Mucosa of stomach (tissue), 1 donor: Measurements from ENCODE around the gene TSPAN5.

ENCODE experiments used
- H3K27me3 ChIP-seq: one replicate; pipeline ENCODE4 v1.7.0; 2013; ENCODE audit warnings: mild to moderate bottlenecking, low read length; ENCODE audit not compliant: control insufficient read depth, insufficient read depth
- H3K36me3 ChIP-seq: one replicate; pipeline ENCODE4 v1.7.0; 2013; ENCODE audit warnings: low read length; ENCODE audit not compliant: control insufficient read depth, insufficient read depth
- H3K4me1 ChIP-seq: one replicate; pipeline ENCODE4 v1.7.0; 2013; ENCODE audit warnings: mild to moderate bottlenecking, low read length; ENCODE audit not compliant: control insufficient read depth, insufficient read depth
- H3K4me3 ChIP-seq: one replicate; pipeline ENCODE4 v1.7.0; 2013; ENCODE audit warnings: low read length
- H3K9ac ChIP-seq: one replicate; pipeline ENCODE4 v1.7.0; 2013; ENCODE audit warnings: mild to moderate bottlenecking, low read length, moderate library complexity
- H3K9me3 ChIP-seq: one replicate; pipeline ENCODE4 v1.7.0; 2013; ENCODE audit warnings: mild to moderate bottlenecking, low read length, moderate library complexity; ENCODE audit not compliant: control insufficient read depth
- donor health status: Pancreatic carcinoma.

Gene TSPAN5

DNA sequence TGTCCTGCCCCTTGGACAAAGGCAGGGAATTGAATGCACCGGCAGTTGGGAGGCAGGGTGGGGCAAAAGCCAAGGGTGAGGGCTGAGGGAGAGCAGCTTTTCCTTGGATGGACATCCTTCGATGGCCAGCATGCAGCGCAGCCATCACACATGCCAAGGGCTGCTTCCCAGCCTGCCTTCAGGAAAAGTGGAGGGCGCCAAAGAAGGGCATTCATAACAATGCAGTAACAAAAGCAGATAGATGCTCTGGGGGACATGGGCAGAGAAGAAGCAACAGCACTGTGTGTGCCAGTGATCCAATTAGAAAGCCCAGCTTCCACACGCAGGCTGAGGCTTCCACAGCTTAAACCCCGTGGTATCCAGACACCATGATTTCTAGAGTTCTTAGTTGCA lies 71.5 kb downstream of the TSPAN5 start:
- no peaks in the 10 kb centered on the region for H3K27me3 ChIP-seq
- H3K9me3 ChIP-seq = no peaks in the 10 kb centered on the region
- no peak overlapping the region for H3K4me3 ChIP-seq
- no peak overlapping the region for H3K9ac ChIP-seq
- H3K36me3 ChIP-seq = no peaks in the 10 kb centered on the region
- H3K4me1 ChIP-seq = peaks cover 6% of the 10 kb centered on the region

DNA sequence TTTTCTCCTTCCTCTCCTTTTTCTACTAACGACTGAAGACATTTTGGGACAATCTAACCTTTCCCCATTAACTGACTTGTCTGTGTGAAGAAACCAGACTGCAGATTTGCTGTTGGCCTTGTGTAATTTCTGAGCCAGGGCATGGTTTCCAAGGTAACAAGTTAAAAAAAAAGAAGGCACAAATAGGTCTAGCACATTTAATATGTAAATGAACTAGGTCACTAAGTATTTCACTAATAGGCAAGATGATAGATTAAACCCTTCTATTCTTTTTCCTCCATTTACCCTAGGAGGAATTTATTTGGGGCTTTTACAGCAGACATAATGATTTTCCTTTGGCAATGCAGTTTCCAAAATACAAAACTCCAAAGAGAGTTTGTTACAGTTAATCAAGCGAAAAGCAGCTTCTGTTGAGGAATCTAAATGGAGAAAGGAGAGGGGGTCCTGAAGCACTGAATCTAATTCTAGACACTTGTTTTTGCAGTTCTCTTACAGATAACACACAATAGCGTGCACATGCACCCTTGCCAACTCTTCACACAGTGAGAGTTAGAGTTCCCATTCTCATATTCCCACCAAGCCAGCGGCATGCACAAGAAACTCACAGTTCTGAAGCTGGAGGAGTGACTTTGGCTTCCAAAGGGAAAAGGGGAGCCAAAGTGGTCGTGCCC lies 72.0 kb downstream of the TSPAN5 start:
- Histone ChIP-seq H3K27me3 (no peaks in the 10 kb centered on the region), H3K36me3 (no peaks in the 10 kb centered on the region), H3K9me3 (no peaks in the 10 kb centered on the region), H3K9ac (no peak overlapping the region), H3K4me1 (peaks cover 6% of the 10 kb centered on the region), H3K4me3 (no peak overlapping the region)

DNA sequence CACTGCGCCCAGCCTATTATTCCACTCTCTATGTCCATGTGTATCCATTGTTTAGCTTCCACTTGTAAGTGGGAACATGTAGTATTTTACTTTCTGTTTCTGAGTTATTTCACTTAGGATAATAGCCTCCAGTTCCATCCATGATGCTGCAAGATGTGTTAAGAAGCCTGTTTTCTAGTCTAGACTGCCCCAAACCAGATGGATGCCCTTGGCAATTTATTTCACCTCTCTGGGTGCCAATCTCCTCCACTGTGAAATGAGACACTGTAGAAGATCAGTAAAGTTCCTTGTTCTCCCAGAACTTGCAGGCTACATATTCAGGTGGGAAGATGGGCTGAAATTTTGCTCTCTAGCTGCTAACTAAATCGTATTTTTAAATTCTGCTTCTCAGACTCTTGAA lies 72.8 kb downstream of the TSPAN5 start:
- Histone ChIP-seq H3K36me3 (no peaks in the 10 kb centered on the region), H3K27me3 (no peaks in the 10 kb centered on the region), H3K9me3 (no peaks in the 10 kb centered on the region), H3K9ac (no peak overlapping the region), H3K4me3 (no peak overlapping the region), H3K4me1 (peaks cover 6% of the 10 kb centered on the region)

DNA sequence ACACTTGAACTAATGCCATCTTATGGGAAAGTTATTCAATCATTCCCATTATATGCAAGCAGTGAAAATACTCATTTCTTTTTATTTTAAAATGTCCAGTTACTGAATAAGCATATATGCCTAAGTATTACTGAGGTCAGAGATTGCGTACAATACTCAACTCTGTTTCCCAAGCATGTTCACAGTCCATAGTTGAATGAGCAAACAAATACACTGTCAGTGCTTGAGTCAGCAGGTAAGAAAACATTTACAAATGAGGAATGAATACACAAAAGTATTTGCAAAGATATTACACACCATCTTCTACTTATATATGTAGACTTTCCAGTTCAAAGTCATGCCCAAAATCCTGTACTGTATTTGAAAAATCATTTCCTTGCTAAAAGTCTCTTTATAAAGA lies 74.1 kb downstream of the TSPAN5 start:
- H3K36me3 ChIP-seq = no peaks in the 10 kb centered on the region
- no peaks in the 10 kb centered on the region for H3K9me3 ChIP-seq
- H3K4me3 ChIP-seq = no peak overlapping the region
- H3K9ac ChIP-seq = no peak overlapping the region
- H3K27me3 ChIP-seq = no peaks in the 10 kb centered on the region
- H3K4me1 ChIP-seq = peaks cover 6% of the 10 kb centered on the region

DNA sequence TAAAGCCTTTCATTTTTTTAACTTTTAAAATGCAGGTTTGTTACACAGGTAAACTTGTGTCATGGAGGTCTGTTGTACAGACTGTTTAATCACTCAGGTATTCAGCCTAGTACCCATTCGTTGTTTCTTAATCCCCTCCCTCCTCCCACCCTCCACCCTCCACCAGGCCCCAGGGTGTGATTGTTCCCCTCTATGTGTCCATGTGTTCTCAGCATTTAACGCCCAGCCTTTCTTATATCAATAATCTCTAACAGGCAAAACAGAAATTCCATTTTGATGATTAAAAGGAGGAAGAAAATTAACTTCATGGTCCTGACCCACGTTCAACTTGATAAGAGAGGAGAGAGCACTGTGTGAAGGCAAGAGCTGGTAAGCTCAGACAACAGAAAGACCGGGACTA lies 75.1 kb downstream of the TSPAN5 start:
- Histone ChIP-seq H3K4me3 (no peak overlapping the region), H3K9me3 (no peaks in the 10 kb centered on the region), H3K27me3 (no peaks in the 10 kb centered on the region), H3K4me1 (peaks cover 6% of the 10 kb centered on the region), H3K9ac (no peak overlapping the region), H3K36me3 (no peaks in the 10 kb centered on the region)

DNA sequence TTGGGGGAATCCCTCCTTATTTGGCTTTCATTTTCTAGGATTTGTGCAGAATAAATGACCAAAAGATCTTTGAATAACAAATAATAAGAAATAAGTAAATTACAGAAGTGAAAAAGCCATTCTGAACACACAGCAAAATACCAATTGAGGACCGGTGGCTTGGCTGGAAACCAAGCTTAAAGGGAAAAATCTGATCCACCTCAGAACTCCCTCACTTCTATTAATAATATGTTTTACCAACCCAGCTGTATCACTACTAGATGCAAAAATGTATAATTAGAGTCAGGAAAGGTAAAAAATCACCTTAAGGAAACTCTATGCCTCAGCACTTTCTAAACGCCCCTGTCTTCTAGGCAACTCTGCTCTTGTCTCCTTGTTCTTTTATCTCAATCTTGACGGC lies 77.3 kb downstream of the TSPAN5 start:
- H3K27me3 ChIP-seq = no peaks in the 10 kb centered on the region
- H3K4me1 ChIP-seq = peaks cover 6% of the 10 kb centered on the region
- no peaks in the 10 kb centered on the region for H3K36me3 ChIP-seq
- no peak overlapping the region for H3K9ac ChIP-seq
- H3K9me3 ChIP-seq = no peaks in the 10 kb centered on the region
- H3K4me3 ChIP-seq = no peak overlapping the region

DNA sequence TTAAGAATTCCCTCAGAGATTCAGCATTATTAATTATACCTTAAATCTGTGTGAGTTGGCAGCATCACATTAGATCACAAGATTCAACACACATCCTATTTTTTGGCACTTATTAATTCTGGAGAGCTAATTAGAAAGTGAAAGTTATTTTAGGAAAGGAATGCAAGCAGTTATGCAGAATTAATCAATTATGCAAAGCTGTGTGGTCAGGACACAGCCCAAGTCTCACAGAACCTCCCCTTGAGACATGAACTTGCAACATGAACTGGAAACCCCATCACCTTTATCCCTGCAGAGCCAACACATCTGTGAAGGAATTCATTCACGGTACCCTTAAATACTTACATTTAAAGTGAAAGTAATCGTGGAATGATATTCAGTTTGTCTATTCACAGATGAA lies 80.5 kb downstream of the TSPAN5 start:
- Histone ChIP-seq H3K4me3 (no peak overlapping the region), H3K27me3 (no peaks in the 10 kb centered on the region), H3K9me3 (no peaks in the 10 kb centered on the region), H3K4me1 (no peaks in the 10 kb centered on the region), H3K9ac (no peak overlapping the region), H3K36me3 (no peaks in the 10 kb centered on the region)

DNA sequence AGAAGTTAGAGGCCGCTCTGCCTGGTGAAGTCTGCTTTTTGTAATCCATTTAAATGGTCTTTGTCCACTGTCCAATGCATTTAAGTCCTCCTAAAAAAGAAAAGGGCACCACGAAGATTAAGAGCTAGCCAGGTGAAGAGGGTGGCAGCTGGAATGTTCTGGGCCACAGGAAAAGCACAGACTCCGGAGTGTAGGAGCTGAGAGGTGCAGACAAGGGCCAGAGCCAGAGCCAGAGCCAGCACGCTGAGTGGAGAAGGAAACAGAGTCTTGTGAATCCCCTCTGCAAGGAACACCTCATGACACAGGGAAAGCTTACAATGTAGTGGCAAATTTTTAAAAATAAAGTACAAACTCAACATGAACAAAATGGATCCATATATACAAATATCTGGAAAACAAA lies 83.6 kb downstream of the TSPAN5 start:
- peaks cover 5% of the 10 kb centered on the region for H3K4me1 ChIP-seq
- no peaks in the 10 kb centered on the region for H3K27me3 ChIP-seq
- H3K9ac ChIP-seq = no peak overlapping the region
- no peaks in the 10 kb centered on the region for H3K36me3 ChIP-seq
- no peak overlapping the region for H3K4me3 ChIP-seq
- no peaks in the 10 kb centered on the region for H3K9me3 ChIP-seq

DNA sequence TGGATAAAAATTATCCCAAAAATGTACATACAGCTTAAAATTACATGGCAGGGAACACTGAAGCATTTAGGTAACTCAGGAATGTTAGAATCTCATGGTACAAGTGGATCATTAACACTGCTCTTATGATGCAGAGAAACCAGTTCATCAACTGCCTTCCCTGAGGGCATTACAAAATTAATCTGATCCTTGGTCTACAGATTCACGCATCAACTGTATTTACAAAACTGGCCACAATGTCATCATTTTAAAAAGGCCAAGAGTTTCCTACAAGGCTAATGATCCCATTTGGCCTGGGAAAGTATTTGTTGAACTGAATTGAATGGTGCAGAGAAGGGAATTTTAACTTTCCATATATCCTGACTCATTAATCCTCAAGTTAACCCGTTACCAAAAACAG lies 84.6 kb downstream of the TSPAN5 start:
- H3K4me1 ChIP-seq = peaks cover 5% of the 10 kb centered on the region
- H3K9ac ChIP-seq = no peak overlapping the region
- no peaks in the 10 kb centered on the region for H3K27me3 ChIP-seq
- no peaks in the 10 kb centered on the region for H3K36me3 ChIP-seq
- no peak overlapping the region for H3K4me3 ChIP-seq
- no peaks in the 10 kb centered on the region for H3K9me3 ChIP-seq

DNA sequence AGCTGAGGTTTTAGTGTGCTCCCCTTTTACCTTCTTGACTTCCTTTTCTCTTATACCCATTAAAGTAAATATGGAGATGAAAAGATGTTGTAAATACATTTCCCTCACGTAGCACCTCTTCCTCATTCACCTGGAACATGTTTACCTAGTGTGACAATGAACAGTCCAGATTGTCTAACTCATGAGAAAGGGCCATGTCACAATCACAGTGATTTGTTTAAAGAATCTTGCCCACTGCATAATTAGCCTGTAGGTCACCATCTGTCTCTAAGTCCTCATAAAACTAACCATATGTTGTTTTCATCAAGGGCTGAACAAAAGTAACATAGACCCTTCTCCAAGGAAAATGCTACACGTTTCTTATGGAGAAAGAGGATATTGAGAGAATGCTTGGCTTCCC lies 85.7 kb downstream of the TSPAN5 start:
- Histone ChIP-seq H3K9me3 (no peaks in the 10 kb centered on the region), H3K4me1 (peaks cover 5% of the 10 kb centered on the region), H3K4me3 (no peak overlapping the region), H3K27me3 (no peaks in the 10 kb centered on the region), H3K36me3 (no peaks in the 10 kb centered on the region), H3K9ac (no peak overlapping the region)

DNA sequence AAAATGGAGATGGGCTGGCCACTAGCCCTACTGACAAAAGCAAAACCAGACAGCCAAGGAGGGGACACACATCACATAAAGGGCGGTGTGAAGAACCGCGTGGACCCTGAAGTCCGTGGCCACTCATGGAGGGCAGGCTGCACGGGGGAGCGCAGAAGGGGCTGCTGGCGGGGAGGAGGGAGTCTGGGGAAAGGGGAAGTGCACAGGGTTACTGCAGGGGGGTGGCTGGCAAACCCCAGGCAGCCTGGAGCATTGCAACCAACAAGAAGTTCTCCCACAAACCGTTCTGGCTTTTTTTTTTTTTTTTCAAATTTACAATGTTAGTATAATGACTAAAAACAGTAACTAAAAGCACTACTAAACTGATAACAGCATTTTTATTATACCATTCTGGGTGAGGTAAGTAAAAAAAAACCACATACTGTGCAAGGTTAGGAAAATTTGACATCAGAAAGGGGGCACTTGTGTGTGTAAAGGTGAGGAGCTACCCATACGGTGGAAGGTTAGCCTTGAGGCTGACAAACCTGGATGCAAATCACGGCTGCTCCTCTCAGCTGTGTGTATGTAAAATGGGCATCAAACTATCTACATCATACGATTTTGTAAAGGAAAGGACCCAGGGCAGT lies 87.1 kb downstream of the TSPAN5 start:
- no peaks in the 10 kb centered on the region for H3K36me3 ChIP-seq
- H3K4me3 ChIP-seq = no peak overlapping the region
- no peak overlapping the region for H3K9ac ChIP-seq
- no peaks in the 10 kb centered on the region for H3K27me3 ChIP-seq
- H3K4me1 ChIP-seq = peaks cover 5% of the 10 kb centered on the region
- no peaks in the 10 kb centered on the region for H3K9me3 ChIP-seq

DNA sequence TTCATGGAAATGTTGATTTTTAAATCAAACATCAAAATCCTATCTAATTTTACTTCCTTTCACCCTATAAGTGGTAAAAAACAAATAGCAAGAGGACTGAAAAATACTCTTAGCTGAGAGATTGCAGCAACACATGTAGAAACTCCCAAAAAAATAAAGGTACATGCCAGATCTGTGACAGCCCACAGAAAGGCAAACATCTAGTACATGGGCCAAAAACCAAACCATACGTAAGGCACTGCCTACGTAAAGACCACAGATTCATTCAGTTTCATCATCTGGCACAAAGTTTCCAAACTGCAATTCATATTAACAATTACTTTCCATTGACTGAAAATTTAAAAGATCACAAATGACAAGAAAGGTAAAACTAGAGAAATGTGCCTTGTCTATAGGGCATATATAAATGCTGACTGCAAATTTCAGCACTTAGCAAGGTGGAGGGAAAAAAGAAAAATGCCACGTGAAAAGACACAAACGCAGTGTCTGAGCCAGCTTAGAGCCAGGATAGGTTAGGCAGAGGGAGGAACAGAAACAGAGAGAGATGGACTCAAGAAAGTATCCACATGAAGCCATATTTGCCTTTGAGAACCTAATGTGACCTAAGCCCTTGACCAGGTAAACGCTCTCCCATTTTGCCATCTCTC lies 88.1 kb downstream of the TSPAN5 start:
- Histone ChIP-seq H3K27me3 (no peaks in the 10 kb centered on the region), H3K9me3 (no peaks in the 10 kb centered on the region), H3K4me1 (peaks cover 5% of the 10 kb centered on the region), H3K4me3 (no peak overlapping the region), H3K9ac (no peak overlapping the region), H3K36me3 (no peaks in the 10 kb centered on the region)
